NCI-H128 (cell line): ENCODE measurements around the gene YEATS2.
A peak's percentile ranks its signal among the peaks of the same experiment; 100 is the strongest.
"Not testable (repeated sequence)": the region's sequence is repeated elsewhere in the genome, so short reads cannot be mapped to it uniquely, and the experiment has no call there.

ENCODE experiments used
- DNase-seq: peaks from one replicate; lab custom pipeline; 2025; ENCODE audit not compliant: unreplicated experiment; lab: John Stamatoyannopoulos, UW

YEATS2 gene

DNA sequence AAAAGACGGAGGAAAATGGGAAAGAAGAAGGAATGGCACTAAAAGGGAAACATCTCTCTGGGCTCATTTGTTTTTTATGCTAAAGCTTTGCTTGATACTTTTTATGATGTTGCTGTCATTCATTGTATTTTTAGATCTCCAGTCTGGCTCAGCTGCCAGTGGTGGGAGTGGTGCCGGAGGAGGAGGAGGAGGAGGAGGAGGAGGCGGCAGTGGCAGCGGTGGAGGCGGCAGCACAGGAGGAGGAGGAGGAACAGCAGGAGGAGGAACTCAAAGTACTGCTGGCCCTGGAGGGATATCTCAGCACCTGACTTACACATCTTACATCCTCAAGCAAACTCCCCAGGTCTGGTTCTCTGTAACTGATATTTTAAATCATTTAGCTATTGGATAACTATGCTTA lies 78.2 kb downstream of the YEATS2 start:
- DNase-seq = no peak

GRCh38 chr3:183776451-183776850 lies 78.9 kb downstream of the YEATS2 start:
- not testable (repeated sequence) for DNase-seq

DNA sequence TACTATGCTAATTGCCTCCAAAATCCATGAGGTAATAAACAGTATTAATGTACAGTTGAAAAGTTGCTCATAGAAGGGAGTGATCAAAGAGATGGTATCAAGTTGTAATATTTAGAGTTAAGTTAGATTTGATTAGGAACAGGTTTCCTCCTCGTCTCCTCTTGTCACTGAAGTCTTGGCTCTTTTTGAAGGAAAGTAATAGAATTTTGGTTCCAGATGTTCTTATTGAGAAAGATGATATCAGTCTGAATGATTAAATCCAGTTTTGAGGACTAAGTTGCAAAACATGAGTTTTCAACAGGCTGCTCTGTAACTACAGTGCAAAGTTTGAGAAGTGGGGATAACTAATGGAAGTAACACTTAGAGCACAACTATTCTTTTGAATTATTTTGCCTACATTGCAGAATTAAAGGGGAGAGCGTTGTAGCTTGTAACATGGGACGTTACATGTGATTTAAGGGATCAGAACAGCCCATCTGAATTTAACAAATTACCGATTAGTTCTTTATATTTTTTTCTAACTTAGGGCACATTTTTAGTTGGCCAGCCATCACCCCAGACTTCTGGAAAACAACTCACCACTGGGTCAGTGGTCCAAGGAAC lies 79.5 kb downstream of the YEATS2 start:
- DNase-seq = no peak

GRCh38 chr3:183779896-183780465 lies 82.4 kb downstream of the YEATS2 start:
- DNase-seq = no peak

- DNase-seq = no peak
Observed at GRCh38 chr3:183781246-183781645, 83.6 kb downstream of the YEATS2 start.

GRCh38 chr3:183782576-183783276 lies 85.1 kb downstream of the YEATS2 start:
- DNase-seq = no peak

DNA sequence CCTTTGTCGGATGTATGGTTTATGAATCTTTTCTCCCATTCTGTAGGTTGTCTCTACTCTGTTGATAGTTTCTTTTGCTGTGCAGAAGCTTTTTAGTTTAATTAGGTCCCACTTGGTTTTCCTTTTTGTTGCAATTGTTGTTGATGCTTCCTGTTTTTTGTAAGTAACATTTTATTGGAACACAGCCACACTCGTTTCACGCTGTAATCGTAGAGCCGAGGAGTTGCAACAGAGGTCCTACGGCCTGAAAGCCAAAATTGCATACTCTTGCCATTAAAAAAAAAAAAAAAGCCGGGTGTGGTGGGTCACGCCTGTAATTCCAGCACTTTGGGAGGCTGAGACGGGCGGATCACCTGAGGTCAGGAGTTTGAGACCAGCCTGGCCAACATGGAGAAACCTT lies 86.9 kb downstream of the YEATS2 start:
- not testable (repeated sequence) for DNase-seq

DNA sequence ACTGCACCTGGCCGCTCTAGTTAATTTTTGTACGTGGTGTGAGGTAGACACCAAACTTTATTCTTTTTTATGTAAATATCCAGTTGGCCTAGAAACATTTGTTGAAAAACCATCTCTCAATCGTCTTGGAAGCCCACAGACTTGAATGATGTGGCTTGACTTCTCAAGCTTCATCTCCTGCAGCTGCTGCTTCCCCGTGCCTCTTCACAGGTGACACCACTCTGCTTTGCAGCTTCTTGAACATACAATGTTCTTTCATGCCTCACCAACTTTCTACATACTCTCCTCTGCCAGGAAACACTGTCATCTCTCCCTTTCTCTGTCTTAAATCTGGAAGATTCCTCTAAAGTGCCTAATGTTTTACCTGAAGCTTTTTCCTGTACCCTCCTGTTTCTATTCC lies 92.2 kb downstream of the YEATS2 start:
- DNase-seq = no peak

GRCh38 chr3:183790700-183791099 lies 93.1 kb downstream of the YEATS2 start:
- DNase-seq = no peak

- DNase-seq = no peak
Observed at GRCh38 chr3:183792976-183793375, 95.4 kb downstream of the YEATS2 start.

DNA sequence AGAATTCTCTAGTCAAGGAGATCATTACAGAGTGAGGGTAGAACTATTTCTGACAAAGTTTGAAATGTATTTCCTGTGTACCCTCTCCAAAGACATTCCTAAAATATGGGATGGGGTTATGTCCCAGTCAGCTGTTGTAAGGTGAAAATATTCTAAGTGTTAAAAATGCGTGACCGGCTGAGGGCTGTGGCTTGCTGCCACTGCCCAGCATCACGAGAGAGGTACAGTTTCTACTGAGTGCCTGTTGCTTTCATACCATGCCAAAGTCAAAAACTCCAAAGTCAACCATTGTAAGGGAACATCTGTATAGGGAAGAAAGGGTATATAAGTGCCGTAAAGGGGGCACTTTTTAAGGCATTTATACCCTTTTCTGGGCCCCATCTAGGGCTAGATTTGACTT lies 96.9 kb downstream of the YEATS2 start:
- no peak for DNase-seq

DNA sequence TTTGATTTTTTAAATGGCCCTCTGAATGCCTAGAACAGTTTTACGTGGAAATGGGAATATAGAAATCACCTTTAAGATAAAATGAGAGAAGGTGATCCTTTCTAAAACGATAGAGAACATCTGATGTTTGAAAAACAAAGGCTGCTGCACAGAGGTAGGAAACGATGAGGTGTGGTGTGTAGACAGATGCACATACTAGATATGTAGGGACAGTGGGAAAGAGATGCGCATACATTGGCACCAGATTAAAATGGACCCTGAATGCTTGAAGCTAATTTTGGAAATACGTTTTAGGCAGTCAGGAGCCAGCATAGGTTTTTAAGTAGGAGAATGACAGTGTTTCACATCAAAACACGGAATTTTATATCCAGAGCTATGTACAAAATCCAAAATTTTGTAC lies 98.8 kb downstream of the YEATS2 start:
- no peak for DNase-seq

DNA sequence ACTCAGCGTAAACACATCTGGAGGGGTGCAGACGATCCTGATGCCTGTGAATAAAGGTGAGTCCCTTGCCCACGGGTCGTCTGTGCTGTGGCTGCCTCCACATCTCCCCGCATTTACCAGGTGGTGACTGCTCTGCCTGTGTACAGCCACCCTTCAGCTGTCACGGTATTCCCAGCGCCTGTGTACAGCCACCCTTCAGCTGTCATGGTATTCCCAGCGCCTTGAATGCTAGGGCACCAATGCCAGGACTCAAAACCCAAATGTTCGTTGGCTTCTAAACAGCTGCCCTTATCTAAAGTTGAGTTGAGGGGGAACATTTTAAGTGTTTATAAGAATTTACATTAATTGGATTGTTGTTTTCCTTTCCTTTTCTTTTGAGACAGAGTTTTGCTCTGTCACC lies 100.4 kb downstream of the YEATS2 start:
- DNase-seq = no peak

- DNase-seq = no peak
Observed at GRCh38 chr3:183799461-183799860, 101.9 kb downstream of the YEATS2 start.

- DNase-seq = no peak
Observed at GRCh38 chr3:183800243-183800863, 102.8 kb downstream of the YEATS2 start.

DNA sequence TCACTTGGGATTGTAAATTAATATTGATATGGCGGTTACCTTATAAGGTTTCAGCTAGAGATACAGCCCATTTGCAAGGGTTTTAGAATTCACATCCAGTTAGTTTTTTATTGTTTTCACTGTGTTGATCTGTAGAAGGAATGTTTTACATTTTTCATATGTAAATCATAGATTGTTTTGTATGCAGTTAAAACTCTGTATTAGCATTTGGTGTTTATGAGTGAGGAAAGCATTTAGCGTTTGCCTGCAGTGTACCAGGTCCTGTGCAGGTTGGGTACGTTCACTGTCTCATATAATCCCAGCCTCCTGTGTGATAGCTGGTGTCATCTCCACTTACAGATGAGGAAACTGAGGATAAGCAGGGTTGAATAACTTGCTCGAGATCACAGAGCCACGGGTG lies 104.0 kb downstream of the YEATS2 start:
- no peak for DNase-seq

DNA sequence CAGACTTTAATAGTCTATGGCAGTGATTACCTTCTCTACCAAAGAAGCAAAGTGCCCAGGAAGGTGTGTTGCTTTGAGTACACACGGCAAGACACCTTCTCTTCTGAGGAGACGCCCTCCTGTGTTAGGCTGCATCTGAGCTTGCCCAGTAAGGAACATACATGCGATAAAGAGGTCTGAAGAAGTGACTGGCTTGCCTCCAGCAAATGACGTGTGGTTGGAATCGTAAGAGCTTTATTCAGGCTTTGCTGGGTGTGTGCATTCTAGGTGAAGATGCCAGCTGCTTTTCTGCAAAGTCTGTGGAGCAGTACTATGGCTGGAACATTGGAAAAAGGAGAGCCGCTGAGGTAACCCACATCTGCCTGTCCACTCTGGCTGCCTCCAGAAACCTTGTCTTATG lies 105.4 kb downstream of the YEATS2 start:
- no peak for DNase-seq

DNA sequence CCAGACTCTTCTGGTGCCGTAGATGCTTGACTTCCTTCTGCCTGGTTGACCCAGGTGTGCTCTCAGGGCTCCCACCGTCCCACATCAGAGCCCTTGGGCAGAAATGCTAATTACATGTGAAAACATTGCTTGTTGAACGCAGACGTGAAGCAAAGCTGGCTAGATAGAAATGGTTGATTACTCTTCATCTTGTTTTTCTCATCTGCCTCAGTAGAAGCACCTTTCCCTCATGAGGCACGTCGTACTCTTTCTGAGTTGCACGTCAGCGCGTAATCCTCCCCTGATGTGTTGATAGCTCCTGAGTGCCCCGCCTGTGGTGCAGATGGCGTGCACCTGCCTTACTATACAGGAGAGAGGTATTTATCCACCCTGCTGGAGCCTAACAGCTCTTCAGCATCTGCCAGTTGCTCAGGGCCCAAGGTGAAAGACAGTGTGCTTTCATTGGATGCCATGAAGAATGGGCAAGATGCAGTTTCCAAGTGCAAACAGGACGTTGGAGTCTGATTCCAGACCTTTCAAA lies 109.7 kb downstream of the YEATS2 start:
- peak; percentile 93 for DNase-seq

DNA sequence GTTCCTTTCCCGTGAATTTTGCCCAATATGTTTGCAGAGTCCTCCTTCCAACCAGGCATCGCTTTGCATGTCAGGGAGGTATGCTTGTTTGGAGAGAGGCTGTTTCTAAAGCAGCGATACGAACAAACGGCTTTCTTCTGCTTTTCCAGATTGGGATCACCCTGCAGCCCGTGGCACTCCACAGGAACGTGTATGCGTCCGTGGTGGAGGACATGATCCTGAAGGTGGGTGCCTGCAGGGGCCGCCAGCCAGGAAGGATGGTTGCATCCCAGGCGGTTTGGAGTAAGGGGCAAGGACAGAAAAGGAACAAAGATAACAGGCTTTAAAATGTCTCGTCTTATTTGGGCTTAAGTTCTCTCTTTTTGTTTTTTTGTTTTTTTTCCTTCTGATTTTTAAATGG lies 110.3 kb downstream of the YEATS2 start:
- DNase-seq = no peak

GRCh38 chr3:183808355-183808754 lies 110.8 kb downstream of the YEATS2 start:
- no peak for DNase-seq

GRCh38 chr3:183809270-183809669 lies 111.7 kb downstream of the YEATS2 start:
- DNase-seq = no peak
